ENCODE results near the gene ARSI. TPM values are rescaled to one million over a fixed set of nuclear protein-coding genes. Genes with fewer than 3 reads are reported as not detected.

Gene ARSI
- total RNA-seq, 3 donors from 2014 or later, result 0.41 to 1.6 (median 0.63) TPM

DNA sequence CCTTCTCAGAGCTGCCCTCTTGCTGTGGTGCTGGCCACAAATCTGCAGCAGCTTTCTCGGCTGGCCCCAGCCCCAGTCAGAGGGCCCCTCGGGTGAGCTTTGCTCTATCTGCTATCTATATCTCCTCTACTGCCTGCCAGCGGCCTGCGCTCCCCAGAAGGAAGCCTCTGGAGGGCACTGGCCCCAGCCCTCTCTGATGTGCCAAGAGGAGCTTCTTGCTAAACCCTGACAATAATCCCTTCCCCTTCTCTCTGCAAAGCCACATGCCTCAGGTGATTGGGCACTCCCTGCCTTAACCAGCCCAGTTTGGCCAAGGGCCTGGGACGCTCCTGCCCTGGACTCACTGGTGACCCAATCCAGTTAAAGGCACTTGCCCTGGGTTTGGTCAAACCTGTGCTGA, 55.9 kb downstream of the ARSI start:
- no peaks in the 10 kb centered on the region for H3K9me3 ChIP-seq
- ATAC-seq, result no peak
- H3K4me3 ChIP-seq, result no peak overlapping the region
- TF ChIP-seq, protein P1, sequence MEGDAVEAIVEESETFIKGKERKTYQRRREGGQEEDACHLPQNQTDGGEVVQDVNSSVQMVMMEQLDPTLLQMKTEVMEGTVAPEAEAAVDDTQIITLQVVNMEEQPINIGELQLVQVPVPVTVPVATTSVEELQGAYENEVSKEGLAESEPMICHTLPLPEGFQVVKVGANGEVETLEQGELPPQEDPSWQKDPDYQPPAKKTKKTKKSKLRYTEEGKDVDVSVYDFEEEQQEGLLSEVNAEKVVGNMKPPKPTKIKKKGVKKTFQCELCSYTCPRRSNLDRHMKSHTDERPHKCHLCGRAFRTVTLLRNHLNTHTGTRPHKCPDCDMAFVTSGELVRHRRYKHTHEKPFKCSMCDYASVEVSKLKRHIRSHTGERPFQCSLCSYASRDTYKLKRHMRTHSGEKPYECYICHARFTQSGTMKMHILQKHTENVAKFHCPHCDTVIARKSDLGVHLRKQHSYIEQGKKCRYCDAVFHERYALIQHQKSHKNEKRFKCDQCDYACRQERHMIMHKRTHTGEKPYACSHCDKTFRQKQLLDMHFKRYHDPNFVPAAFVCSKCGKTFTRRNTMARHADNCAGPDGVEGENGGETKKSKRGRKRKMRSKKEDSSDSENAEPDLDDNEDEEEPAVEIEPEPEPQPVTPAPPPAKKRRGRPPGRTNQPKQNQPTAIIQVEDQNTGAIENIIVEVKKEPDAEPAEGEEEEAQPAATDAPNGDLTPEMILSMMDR (IDR thresholded peaks at IDR 0.05), result no peak
- no peaks in the 10 kb centered on the region for H3K36me3 ChIP-seq (ENCODE audit: low read depth)
- DNase-seq, result no peak
- H3K4me1 ChIP-seq (ENCODE audit: low read depth), result no peaks in the 10 kb centered on the region
- intact Hi-C loops (cut with DNase I, micrococcal nuclease), result no loop called here

DNA sequence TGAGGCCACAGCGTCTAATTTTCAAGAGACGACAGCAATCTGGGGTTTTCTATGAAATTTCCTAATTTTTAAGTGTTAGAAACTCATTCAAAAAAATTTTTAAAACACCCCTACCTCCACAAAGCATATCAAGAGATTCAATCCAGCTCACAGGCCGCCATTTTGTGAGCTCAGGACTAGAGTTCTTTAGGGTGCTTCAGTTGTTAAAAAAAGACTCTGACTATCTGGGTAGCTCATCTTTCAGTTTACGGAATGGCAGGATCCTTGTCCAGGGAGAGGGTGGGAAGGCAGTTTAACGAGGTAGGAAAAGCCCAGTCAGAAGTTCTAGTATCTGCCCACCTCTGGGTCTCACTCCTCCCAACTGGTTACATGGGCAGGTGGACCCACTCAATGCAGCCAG, 56.3 kb downstream of the ARSI start:
- ATAC-seq (no peak), DNase-seq (no peak)
- H3K4me3 ChIP-seq, result no peak overlapping the region
- H3K9me3 ChIP-seq, result no peaks in the 10 kb centered on the region
- TF ChIP-seq, protein P1 (IDR thresholded peaks at IDR 0.05), result no peak
- H3K4me1 ChIP-seq (ENCODE audit: low read depth), result no peaks in the 10 kb centered on the region
- intact Hi-C loops (cut with DNase I, micrococcal nuclease), result no loop called here
- no peaks in the 10 kb centered on the region for H3K36me3 ChIP-seq (ENCODE audit: low read depth)

Other genes starting within 250 kb of the ARSI start
- 10 to 100 TPM in 2 of 3 donors, 1 to 10 TPM in 1; 9.0 to 39.0 (median 20.4) TPM for gene CSF1R, start 216.4 kb downstream of the ARSI start, total RNA-seq
- gene PDGFRB, start 147.1 kb downstream of the ARSI start, total RNA-seq, result 10 to 100 TPM; 13.9 to 61.5 (median 27.1) TPM
- 100 to 1,000 TPM; 140 to 306 (median 302) TPM for gene CDX1, start 136.1 kb downstream of the ARSI start, total RNA-seq
- 10 to 100 TPM; 15.2 to 26.4 (median 18.9) TPM for gene SLC6A7, start 112.8 kb downstream of the ARSI start, total RNA-seq
- 1 to 10 TPM in 1 of 3 donors, under 1 TPM in 2; 0.46 to 3.0 (median 0.93) TPM for gene CAMK2A, start 13.1 kb downstream of the ARSI start, total RNA-seq
- gene TCOF1, start 54.8 kb upstream of the ARSI start, total RNA-seq, result 10 to 100 TPM; 17.3 to 36.2 (median 26.0) TPM
- 1,000 to 10,000 TPM in 1 of 3 donors, 100 to 1,000 TPM in 2; 198 to 1,033 (median 284) TPM for gene CD74, start 110.0 kb upstream of the ARSI start, total RNA-seq
- 1,000 to 10,000 TPM; 1,569 to 1,671 (median 1,618) TPM for gene RPS14, start 146.8 kb upstream of the ARSI start, total RNA-seq
- 10 to 100 TPM; 58.1 to 66.5 (median 60.6) TPM for gene NDST1, start 205.2 kb upstream of the ARSI start, total RNA-seq

Measured in mucosa of descending colon (tissue), 3 donors.